ENCODE measurements around the gene NUAK2.

NUAK2 gene

DNA sequence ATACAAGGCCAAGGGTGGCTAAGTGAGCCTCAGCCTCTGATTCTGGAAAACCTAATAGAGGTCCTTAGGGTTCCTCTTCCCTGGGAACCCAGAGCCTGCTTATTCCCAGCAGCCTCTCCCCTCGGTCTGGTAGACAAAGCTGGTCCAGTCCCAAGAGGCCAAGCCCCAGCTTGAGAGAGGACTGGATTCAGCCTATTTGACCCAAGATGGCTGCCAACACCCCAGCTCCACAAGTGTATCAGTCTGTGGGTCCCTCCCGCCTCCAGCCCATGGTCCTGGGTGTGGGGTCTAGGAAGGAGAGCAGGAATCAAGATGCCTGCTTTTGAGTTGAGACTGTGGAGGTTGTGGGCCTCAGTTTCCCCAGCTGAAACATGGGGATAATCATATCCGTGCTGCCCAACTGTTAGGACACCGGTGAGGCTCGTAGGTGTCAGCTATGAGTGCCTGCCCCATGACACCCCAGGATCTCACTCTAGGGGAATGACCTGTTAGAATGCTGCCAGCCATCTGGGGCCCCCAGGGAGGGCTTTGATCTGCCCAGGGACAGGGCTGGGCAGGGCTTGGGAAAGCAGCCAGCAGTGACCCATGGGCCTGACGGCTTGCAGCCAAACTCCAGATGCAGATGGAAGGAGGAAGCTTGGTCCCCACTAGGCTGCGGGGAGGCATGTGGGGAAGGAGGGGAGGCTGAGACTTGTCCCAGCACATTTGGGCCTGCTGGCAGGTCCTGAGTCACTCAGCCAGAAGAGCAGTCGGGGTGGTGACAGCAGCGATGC, 45.4 kb downstream of the NUAK2 start:
- no peak for DNase-seq (ENCODE audit: low read depth in 1 of 2, low spot score in 1 of 2)

DNA sequence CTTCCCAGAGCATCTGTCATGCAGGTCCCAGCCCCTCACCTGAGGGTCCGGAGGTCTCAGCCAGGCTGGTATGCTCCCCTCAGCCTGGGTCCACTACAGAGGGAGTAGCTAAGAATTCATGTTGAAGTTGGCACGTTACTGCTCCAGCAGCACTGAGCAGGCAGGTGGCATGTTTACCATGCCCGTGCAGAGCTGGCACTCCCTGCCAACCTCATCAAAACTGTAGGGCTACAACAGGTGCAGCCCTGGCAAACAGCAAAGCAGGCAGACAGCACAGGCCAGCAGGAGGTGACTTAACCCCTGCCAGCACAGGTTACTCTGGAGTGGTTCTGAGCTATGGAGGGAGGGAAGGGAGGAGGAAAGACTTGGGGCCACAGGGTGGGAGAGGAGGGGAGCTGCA, 46.4 kb downstream of the NUAK2 start:
- peak in 1 of 2 donors; percentile 11 for DNase-seq (ENCODE audit: low read depth in 1 of 2, low spot score in 1 of 2)

DNA sequence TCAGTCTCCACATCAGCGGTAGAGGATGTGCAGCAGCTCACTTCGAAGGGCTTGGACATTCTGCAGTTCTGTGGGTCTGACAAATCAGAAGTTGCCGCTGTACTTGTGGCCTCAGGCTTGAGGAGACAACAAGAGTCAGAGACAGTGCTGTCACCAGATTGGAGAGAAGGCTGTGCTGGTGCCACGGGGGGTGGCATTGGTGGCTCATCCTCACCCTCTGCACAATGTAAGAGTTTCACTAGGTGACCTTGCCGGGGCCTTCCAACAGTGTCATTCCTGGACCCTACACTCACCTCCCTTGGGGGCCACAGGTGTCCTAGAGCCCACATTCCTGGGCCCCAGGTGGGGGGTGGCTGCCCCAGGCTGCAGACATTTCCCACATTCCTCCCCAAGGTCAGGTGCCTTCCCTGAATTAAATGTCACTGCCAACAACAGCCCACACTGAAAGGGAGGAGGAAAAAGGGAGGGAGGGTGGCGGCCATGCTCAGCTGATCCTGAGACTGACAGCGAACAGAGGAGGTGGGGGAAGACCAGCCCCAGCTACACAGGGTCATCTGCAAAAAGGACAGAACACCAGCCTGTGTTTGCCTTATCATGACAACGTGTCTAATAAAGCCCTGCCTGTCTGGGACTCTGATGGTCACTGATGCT, 47.4 kb downstream of the NUAK2 start:
- DNase-seq (ENCODE audit: low read depth in 1 of 2, low spot score in 1 of 2) = no peak

DNA sequence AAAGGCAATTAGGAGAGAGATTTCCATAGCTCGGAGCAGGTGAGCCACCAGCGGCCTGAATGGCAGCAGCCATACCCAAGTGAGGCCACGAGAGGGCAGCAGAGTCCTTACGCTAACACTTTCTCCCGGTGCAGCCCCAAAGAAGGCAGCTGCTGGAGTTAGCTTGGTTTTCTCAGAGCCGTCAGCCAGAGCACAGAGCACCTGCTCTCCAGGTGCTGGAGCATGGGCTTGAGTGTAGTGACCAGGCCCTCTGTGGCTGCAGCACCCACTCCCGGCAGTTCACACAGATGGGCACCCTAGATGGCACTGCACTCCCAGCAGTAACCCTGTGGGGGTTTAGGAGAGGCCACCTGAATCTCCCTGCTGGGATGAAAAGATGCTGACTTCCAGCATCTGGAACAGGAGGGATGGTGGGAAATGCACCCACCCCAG, 48.0 kb downstream of the NUAK2 start:
- peak; percentile 72 to 73 for DNase-seq (ENCODE audit: low read depth in 1 of 2, low spot score in 1 of 2)

DNA sequence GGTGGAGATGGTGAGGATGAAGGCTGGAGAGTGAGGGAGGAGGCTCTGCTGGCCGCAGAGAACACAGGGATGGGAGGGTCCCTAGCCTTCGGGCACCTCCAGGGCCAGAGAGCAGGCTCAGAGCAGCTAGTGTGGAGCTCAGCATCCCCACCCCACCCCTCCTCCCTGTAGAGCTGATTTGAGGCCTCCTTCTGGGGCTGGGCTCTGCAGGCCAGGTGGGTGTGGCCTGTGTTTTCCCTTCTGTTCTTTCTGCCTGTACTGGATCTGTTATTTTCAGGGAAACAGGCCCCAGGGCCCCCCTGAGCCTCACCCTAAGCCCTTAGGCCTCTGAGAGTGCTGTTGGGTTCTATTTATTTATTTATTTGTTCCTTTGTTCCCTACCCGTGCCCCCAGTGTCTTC, 49.0 kb downstream of the NUAK2 start:
- no peak for DNase-seq (ENCODE audit: low read depth in 1 of 2, low spot score in 1 of 2)

DNA sequence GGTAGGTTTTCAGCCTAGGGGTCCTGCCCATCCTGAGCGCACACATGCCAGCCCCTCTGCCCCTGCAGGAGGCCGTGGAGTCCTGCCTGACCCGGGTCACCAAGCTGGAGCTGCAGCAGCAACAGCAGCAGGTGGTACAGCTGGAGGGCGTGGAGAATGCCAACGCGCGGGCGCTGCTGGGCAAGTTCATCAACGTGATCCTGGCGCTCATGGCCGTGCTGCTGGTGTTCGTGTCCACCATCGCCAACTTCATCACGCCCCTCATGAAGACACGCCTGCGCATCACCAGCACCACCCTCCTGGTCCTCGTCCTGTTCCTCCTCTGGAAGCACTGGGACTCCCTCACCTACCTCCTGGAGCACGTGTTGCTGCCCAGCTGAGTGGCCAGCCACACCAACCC, 49.8 kb downstream of the NUAK2 start:
- no peak for DNase-seq (ENCODE audit: low read depth in 1 of 2, low spot score in 1 of 2)

DNA sequence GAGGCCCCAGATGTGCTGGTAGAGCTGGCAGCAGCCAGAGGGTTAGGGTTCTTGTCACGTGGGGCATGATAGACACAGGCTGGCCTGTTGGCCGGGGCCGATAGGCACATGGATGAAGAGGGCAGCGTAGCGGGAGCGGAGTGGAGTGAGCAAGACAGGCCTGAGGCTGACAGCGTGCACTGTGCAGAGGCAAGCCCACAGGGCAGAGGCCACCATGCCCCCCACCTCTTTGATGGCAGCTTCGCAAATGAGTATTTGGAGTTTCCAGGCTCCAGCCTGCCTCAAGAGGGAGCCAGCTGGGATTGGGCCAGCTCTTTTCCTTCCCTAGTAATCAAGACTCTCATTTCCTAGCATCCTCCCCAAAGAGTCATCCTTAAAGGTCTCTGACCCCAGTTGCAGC, 50.3 kb downstream of the NUAK2 start:
- no peak for DNase-seq (ENCODE audit: low read depth in 1 of 2, low spot score in 1 of 2)

DNA sequence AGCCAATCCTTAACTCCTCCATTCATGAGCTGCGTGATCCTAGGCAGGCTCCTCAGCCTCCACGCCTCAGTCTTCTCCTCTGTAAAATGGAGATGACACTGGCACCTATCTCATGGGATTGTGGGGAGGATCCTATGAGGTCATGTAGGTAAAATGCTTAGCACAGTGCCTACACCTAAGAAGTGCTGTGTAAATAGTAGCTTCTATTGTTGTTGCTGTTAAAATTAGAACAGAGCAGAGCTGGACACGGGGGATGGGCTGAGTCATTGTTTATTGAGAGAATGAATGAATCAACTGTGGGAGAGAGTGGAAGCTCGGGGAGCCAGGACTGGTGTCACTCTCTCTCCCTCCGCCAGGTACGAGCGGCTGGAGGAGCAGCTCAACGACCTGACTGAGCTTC, 50.8 kb downstream of the NUAK2 start:
- no peak for DNase-seq (ENCODE audit: low read depth in 1 of 2, low spot score in 1 of 2)

DNA sequence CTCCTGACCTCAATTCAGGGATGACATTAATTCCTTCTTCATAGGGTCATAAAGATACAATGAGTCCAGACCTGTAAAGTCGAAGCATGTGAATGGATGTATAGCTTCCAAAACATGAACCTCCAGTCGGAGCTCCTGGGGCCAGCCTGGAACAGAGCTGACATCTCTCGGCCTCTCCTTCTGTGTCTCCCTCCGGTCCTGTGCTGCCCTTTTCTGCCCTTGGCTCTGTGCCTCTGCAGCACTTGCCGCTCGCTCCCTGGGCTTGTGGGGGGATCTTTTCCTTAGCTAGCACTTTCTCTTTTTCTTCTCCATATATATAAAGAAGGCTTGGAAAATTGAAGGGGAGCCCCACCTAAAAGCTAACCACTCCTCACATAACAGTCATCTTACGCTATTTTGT, 51.3 kb downstream of the NUAK2 start:
- DNase-seq (ENCODE audit: low read depth in 1 of 2, low spot score in 1 of 2) = no peak

DNA sequence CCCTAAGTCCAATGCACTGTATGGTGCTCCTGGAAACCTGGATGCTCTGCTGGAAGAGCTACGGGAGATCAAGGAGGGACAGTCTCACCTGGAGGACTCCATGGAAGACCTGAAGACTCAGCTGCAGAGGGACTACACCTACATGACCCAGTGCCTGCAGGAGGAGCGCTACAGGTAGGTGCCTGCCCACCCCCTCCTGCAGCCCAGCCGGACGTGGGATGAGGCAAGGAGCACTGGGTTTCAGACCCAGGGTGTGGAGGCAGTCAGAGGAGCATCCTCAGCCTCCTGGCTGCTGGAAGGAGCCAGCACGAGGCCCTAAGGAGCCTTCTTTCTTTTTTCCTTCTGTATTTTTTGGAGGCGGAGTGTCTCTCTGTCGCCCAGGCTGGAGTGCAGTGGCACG, 51.8 kb downstream of the NUAK2 start:
- DNase-seq (ENCODE audit: low read depth in 1 of 2, low spot score in 1 of 2) = no peak

DNA sequence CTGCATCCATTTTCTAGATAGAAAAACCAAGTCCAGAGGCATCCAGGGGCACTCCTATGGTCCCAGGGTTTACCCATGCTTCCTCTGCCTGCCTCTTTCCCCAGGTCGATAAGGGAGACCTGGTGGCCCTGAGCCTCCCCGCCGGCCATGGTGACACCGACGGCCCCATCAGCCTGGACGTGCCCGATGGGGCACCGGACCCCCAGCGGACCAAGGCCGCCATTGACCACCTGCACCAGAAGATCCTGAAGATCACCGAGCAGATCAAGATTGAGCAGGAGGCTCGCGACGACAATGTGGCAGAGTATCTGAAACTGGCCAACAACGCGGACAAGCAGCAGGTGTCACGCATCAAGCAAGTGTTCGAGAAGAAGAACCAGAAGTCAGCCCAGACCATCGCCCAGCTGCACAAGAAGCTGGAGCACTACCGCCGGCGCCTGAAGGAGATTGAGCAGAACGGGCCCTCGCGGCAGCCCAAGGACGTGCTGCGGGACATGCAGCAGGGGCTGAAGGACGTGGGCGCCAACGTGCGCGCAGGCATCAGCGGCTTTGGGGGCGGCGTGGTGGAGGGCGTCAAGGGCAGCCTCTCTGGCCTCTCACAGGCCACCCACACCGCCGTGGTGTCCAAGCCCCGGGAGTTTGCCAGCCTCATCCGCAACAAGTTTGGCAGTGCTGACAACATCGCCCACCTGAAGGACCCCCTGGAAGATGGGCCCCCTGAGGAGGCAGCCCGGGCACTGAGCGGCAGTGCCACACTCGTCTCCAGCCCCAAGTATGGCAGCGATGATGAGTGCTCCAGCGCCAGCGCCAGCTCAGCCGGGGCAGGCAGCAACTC, 52.5 kb downstream of the NUAK2 start:
- DNase-seq (ENCODE audit: low read depth in 1 of 2, low spot score in 1 of 2) = no peak

DNA sequence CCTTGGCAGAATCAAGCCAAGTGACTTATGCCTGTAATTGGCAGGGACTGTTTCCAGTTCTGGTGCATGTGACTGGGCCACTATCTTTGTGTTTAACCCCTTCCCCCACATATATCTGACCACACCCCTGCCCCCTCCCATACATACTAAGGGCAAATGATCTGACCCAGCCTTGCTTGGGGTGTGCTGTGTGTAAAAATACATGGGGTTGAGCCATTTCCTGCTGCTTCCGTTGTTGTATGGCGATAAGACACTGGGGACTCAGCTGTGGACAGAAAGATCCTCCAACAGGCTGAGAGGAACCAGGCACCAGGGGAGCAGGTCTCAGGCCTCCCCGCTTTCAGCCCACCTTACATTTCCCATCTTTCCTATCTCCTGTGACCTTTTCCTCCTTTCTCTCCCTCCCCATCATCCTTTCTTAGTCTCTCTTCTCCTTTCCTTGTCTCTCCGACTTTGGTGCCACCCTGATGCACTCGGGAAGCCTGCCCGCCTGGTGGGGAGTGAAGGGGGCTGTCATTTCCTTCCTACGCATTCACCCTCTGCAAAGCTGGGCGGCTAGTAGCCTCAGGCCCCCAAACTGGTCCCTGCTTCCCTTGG, 54.1 kb downstream of the NUAK2 start:
- no peak for DNase-seq (ENCODE audit: low read depth in 1 of 2, low spot score in 1 of 2)

DNA sequence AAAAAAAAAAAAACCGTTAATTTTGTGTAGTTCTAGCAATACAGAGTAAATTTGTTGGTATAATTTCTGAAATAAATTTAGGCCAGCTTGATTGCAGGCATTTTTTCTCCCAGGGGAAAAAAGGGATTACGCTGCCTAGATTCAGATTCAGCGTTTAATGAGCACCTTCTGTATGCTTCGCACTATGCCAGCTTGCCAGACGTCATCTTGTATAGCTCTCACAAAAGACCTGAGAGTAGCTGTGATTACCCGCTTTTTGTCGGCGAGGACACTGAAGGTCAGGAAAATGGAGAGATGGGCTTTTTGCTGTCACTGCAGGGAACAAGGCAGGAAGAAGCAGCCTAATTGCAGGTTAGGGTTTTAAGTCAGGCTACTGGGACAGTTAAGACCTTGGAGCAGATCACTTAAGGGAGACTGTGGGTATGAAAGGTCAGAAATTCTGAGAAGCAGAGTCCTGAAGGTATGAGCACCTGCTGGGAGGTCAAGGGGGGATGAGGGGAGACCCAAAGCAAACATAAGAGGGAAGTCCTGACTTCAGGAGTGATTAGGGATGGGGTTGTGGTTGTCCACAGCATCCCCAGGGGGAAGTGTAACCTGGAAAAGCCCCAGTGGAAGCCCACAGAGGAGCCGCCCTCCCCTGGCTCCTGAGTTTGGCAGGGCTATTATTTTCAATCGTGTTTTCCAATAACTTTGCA, 54.8 kb downstream of the NUAK2 start:
- DNase-seq (ENCODE audit: low read depth in 1 of 2, low spot score in 1 of 2) = no peak

DNA sequence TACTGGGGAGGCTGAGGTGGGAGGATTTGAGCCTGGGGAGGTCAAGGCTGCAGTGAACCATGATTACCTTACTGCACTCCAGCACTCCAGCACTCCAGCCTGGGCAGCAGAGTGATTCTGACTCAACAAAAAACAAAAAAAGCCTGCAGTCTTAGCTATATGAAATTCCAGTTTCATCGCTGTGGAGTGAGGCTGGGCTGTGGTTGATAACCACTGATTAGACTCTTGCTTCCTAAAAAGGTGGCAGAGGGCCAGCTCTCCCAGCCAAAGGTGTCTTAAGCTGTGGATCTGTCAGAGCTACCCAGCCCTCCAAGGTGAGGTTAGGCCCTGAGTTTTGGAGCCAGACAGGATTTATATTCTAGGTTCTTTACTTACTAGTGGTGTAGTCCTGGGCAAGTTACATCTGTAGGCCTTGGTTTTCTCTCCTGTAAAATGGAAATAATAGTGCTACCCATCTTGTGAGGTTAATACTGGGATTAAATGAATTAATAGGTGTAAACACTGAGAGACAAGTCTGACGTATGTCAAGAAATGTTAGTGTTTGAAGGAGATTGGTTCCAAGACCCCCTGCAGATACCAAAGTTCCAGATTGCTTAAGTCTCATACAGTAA, 57.9 kb downstream of the NUAK2 start:
- DNase-seq (ENCODE audit: low read depth in 1 of 2, low spot score in 1 of 2) = no peak

DNA sequence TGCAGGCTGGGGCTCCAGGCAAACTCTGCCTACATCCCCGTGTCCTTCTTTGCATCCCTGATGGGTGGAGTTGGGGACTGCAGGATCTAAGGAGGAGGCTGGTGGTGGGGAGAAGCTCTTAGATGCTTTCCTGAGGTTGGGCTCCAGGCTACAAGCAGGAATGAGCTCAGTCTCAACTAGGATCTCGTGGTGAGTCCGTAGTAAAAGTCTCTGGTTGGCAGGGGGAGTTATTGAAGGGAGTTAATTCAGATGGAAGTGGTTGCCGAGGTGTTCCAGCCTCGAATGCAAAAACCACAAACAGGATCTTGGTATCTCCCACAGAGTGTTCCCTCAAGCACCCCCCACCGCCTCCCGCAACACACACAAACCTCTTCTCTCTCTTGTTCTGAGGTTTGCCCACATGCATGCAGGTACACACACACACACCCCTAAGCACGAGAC, 58.8 kb downstream of the NUAK2 start:
- no peak for DNase-seq (ENCODE audit: low read depth in 1 of 2, low spot score in 1 of 2)

DNA sequence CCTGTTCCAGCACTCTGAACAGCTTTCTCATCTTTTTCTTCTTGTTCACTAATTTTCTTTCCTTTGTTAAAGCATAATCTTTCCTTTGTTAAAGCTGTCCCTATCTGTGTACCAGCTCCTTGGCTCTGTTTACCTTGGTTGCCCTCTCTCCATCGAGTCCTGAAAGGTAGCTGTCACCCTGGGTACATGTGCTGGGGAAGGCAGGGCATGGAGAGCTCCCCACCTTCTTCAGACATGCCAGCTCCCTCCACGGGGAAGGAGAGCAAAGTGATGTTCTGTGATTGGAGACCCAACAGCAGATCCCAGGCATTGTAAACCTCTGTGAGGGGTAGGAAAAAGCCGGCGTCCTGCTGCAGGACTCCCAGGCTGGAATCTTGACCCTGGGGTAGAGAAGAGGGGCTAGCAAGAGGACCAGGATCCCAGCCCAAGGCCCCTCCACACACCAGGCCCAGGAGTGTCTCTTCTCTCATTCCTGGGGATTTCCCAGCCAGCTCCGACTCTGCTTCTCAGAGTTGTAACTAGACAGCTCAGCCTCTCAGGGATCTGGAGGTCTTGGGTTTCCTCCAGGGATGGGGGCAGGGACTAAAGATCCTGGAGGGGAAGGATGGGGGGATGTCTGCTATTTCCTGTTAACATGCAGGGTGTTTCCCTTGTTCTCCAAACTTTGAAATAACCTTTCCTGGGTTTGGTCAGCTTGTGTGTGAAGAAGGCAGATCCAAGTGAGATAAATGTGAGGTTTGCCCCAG, 59.4 kb downstream of the NUAK2 start:
- no peak for DNase-seq (ENCODE audit: low read depth in 1 of 2, low spot score in 1 of 2)

DNA sequence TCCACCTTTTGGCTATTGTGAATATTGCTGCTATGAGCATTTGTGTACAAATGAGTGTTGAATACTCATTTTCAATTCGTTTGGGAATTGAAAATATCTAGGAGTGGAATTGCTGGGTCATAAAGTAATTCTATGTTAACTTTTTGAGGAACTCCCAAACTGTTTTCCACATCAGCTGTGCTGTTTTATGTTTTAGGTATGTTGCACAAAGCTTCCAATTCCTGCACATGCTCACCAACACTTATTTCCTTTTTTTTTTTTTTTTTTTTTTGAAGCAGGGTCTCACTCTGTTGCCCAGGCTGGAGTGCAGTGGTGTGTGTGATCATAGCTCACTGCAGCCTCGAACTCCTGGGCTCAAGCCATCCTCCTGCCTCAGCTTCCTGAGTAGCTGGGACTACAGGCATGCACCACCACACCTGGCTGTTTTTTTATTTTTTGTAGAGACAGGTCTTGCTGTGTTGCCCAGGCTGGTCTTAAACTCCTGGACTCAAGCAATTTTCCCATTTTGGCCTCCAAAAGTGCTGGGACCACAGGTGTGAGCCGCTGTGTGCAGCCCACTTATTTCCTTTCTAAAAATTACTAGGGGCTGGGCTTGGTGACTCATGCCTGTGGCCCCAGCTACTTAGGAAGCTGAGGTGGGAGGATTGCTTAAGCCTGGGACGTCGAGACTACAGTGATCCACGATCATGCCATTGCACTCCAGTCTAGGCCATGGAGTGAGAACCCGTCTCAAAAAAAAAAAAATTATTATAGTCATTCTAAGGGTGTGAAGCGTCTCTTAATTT, 60.4 kb downstream of the NUAK2 start:
- DNase-seq (ENCODE audit: low read depth in 1 of 2, low spot score in 1 of 2) = no peak

DNA sequence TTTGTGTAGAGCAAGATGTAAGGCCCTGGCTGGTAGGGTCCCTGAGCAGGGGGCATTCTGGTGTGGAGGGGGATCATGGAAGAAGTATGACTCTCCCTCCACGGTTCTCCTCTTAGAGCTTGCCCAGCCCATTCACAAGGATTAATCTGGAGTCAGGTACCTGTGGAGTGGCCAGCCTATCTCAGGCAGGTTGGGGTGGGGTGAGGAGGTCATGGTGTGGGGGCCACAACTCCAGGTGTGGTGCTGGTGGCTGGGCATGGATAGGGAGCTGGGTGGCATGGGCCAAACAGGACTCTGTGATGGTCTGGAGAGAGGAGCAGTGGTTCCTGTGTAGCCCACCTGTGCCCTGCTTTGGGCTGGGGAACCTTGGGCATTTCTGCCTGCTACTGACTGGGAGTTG, 61.5 kb downstream of the NUAK2 start:
- no peak for DNase-seq (ENCODE audit: low read depth in 1 of 2, low spot score in 1 of 2)

DNA sequence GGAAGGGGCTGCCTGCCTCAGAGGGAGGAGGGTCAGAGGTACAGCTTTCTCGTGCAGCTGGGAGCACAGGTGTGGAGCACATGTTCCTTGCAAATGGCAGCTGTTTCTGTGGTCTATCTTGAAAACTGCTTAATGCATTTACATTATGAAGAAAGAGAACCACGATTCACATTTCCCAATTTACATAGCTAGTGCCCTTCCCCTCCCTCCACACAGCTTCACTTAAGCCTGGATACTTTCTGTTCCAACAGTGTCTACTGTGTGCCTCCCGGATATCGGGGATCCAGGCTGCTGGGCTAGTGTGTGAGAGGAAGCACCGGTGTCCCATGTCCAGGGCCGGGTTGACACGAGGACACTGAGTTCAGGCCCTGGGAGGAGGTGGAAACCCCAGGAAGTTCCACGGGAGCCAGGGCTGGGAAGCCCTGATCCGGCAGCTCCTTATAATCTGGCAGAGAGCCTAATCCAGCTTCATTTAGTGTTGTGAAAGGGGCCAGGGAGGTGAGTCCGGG, 62.2 kb downstream of the NUAK2 start:
- DNase-seq (ENCODE audit: low read depth in 1 of 2, low spot score in 1 of 2) = no peak

All from stimulated activated CD4-positive, alpha-beta T cell treated with anti-CD3 and anti-CD28 coated beads, Interleukin-15, amount 100 ng/mL, for 1 hour (primary cell).